Bronchial epithelial cell (primary cell): ENCODE data around the gene ETF1. TPM values are rescaled to one million over a fixed set of nuclear protein-coding genes. Genes with fewer than 3 reads are reported as not detected.

Experiments used
- DNase-seq: peaks from one replicate; pipeline ENCODE4 v3.0.0-alpha.2; 2010; ENCODE audit warnings: low read depth
- FAIRE-seq: peaks from 2 replicates; lab custom pipeline; 2011; peaks lifted over from hg19 to GRCh38; lab: Jason Lieb, UNC
- H3K27me3 ChIP-seq: 2 replicates; pipeline ENCODE4 v1.5.1; 2011; ENCODE audit warnings: low read length; ENCODE audit not compliant: control insufficient read depth, insufficient read depth
- H3K36me3 ChIP-seq: 2 replicates; pipeline ENCODE4 v1.5.1; 2011; ENCODE audit warnings: low read length; ENCODE audit not compliant: control insufficient read depth, insufficient read depth
- H3K4me3 ChIP-seq: 2 replicates; pipeline ENCODE4 v1.5.1; 2011; ENCODE audit warnings: mild to moderate bottlenecking, low read depth, low read length, control low read depth
- total RNA-seq: library from RNA; depleted of rRNA; stranded (reverse); fragments of >200 nt; gene quantifications from 2 replicates; pipeline ENCODE4 v1.2.1, GENCODE V29; 2014
- TF ChIP-seq, protein P1 (sequence below): IDR thresholded peaks from 2 replicates; pipeline ENCODE4 v1.5.1; 2011; ENCODE audit warnings: mild to moderate bottlenecking, moderate library complexity, low read length, control low read depth, inconsistent platforms; ENCODE audit not compliant: insufficient read depth, severe bottlenecking

The ETF1 gene
- total RNA-seq, 1 donor from 2014 or later: 183 TPM

DNA sequence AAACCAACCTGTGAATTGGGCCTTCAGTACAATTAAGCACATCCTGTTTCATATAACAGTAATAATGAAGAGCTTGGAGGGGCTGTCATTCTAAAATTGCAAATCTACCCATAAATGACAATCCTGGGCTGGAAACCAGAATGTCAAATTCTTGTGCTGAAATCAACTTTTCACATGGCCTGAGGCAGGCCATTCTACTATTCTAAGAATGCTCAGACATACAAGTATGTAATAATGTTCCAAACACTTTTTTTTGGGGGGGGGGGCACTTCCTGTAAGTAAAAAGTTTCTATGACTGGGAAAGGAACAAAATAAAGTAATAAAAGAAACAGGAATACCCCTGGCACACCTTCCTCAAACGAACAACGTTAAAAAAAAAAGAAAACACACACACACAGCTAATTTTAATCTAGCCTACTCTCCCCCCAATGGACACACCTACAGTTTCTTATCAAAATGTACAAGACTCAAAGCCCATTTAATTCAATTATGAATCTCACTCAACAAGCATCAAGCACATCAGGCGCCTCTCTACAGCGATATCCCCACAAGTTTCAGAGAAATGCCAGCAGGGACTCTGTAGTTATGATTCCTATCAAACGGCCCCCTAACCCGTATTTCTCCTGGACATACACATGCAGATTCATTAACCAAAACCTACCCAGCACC, 1.4 kb downstream of the ETF1 start:
- DNase-seq: no peak
- no peak for FAIRE-seq
- H3K36me3 ChIP-seq: peaks cover 3% of the 10 kb centered on the region
- peak overlapping the region; percentile 80 for H3K4me3 ChIP-seq
- TF ChIP-seq, protein P1, sequence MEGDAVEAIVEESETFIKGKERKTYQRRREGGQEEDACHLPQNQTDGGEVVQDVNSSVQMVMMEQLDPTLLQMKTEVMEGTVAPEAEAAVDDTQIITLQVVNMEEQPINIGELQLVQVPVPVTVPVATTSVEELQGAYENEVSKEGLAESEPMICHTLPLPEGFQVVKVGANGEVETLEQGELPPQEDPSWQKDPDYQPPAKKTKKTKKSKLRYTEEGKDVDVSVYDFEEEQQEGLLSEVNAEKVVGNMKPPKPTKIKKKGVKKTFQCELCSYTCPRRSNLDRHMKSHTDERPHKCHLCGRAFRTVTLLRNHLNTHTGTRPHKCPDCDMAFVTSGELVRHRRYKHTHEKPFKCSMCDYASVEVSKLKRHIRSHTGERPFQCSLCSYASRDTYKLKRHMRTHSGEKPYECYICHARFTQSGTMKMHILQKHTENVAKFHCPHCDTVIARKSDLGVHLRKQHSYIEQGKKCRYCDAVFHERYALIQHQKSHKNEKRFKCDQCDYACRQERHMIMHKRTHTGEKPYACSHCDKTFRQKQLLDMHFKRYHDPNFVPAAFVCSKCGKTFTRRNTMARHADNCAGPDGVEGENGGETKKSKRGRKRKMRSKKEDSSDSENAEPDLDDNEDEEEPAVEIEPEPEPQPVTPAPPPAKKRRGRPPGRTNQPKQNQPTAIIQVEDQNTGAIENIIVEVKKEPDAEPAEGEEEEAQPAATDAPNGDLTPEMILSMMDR: no peak
- no peaks in the 10 kb centered on the region for H3K27me3 ChIP-seq

DNA sequence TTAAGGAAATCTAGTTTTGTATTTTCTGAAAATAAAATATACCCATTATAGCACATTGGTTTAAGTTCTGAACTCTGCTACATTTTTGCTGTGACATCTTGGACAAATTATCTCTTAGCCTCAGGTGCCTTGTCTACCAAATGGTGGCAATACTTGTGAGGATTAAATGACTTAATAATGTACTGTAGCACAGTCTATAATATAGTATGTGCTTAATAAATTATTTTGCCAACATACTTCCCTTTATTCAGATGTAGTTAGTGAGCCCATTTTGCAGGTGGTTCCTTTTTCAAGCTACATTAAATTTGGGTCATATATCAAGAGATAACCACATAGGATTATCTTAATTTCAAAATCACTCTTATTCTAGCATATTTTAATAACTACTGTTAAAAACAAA, 3.2 kb downstream of the ETF1 start:
- FAIRE-seq (no peak), DNase-seq (no peak)
- Histone ChIP-seq H3K36me3 (peaks cover 2% of the 10 kb centered on the region), H3K27me3 (no peaks in the 10 kb centered on the region), H3K4me3 (no peak overlapping the region)
- TF ChIP-seq, protein P1: no peak

DNA sequence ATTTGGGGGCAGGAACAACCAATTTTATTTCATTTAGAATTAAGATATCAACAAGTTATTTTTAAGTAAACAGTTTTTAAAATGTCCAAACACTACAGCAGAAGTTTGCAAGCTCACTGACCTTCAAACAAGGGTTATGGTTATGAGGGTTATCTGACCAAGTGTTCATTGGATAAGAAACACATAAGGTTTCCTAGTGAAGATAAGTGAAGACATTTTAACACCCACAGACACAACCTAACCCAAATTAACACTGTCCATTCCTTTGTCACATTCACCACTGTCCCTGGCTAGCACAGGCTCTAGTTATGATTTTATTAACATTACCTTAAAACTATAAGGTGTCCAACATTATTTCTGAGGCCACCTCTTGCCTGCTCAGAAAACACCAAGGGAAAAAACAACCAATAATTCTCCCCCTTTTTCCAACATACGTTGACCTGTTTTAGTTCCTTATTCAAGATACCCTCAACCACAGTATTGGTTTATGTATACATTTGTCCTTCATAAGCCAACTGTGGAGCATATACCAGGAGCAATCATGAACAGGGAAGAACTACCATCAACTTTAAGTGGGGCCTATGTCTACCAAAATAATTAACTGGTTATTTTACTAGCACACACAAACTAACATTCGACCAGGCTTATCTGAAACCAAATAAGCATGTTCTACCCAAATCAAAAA, 4.0 kb downstream of the ETF1 start:
- DNase-seq (no peak), FAIRE-seq (no peak)
- H3K36me3 ChIP-seq: peaks cover 2% of the 10 kb centered on the region
- no peak overlapping the region for H3K4me3 ChIP-seq
- TF ChIP-seq, protein P1: no peak
- no peaks in the 10 kb centered on the region for H3K27me3 ChIP-seq

DNA sequence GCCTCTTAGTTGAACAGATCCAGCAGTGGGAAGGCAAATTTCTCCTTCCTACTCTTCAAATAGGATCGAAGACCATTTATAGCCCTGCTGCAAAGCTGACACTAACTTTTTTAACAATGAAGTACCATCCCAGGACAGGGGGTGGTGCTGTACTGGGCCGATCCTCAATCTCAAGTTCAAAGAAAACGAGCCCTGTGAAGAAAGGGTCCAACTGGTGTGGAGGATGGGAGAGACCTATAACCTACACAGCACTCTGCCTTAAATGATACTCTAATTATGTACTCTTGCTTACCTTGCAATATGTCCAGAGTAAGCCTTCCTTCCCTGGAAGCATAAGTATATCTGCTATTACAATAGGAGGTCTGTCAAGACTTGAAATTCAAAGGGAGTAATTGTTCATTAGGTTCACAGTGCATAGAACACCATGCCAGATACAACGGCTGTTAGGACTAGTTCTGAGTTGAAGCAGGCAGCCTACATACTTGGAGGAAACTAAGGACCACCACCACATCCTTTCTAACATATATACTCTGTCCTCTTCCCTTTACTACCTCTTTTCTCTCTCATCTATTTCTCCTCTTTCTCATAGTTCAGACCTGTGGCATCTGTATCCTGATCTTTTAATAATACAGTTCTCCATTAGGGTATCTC, 6.2 kb downstream of the ETF1 start:
- FAIRE-seq: no peak

DNA sequence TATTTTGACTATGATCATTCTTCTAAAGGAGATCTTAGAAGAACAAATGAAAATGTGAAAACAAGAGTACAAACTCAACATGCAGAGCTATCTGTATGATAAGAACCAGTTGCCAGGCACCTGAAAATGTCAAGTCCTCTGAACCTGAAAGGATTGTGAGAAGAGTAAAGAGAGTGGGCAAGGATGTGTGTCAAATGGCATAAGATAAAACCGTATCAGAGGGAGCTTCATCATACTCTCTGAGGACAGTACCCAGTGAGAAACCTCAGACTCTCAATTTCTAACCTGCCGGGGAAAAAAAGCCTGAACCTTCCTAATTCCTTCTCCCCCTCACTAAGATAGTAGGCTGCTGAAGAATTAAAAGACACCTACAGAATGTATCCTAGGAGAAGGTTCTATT, 6.8 kb downstream of the ETF1 start:
- Histone ChIP-seq H3K27me3 (no peaks in the 10 kb centered on the region), H3K4me3 (no peak overlapping the region), H3K36me3 (peaks cover 5% of the 10 kb centered on the region)
- no peak for FAIRE-seq
- TF ChIP-seq, protein P1: no peak
- DNase-seq: no peak

More for the DNA sequence above, 6.2 kb downstream of the ETF1 start:
- Histone ChIP-seq H3K4me3 (no peak overlapping the region), H3K36me3 (peaks cover 3% of the 10 kb centered on the region), H3K27me3 (no peaks in the 10 kb centered on the region)
- no peak for DNase-seq
- TF ChIP-seq, protein P1: peak; percentile 41
